ENCODE results near the gene SNAP47. TPM values are rescaled to one million over a fixed set of nuclear protein-coding genes. Genes with fewer than 3 reads are reported as not detected.

Gene SNAP47
- total RNA-seq, 2 donors from 2014 or later, result 51.6 to 74.7 TPM

DNA sequence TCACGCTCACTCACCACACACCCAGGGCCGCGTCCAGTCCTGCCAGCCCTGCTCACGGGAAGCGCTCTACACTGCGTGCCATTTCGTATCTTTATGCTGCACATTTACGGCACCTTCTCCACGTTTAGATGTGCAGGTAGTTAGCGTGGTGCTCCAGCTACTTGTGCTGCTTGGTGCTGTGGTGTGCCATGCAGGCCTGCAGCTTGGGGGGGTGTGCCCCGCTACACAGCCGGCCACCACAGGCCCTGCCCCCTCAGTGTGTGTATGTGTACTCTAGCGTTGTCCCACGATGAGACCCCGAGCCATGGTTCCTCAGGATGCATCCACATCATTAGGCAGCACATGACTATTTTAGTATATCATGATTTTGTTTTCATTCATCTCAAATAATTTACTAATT is 38.3 kb downstream of the SNAP47 start:
- 87% methylated on average over 15 of the region's 15 CpGs for WGBS
- Histone ChIP-seq H3K27ac (no peak overlapping the region), H3K4me1 (replicated peaks) (no peaks in the 10 kb centered on the region), H3K4me3 (no peak overlapping the region), H3K27me3 (replicated peaks; ENCODE audit: insufficient read depth) (no peaks in the 10 kb centered on the region), H3K36me3 (no peaks in the 10 kb centered on the region), H3K9me3 (no peaks in the 10 kb centered on the region)
- TF ChIP-seq, protein P1, sequence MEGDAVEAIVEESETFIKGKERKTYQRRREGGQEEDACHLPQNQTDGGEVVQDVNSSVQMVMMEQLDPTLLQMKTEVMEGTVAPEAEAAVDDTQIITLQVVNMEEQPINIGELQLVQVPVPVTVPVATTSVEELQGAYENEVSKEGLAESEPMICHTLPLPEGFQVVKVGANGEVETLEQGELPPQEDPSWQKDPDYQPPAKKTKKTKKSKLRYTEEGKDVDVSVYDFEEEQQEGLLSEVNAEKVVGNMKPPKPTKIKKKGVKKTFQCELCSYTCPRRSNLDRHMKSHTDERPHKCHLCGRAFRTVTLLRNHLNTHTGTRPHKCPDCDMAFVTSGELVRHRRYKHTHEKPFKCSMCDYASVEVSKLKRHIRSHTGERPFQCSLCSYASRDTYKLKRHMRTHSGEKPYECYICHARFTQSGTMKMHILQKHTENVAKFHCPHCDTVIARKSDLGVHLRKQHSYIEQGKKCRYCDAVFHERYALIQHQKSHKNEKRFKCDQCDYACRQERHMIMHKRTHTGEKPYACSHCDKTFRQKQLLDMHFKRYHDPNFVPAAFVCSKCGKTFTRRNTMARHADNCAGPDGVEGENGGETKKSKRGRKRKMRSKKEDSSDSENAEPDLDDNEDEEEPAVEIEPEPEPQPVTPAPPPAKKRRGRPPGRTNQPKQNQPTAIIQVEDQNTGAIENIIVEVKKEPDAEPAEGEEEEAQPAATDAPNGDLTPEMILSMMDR (IDR thresholded peaks at IDR 0.05), result no peak
- no peak for TF ChIP-seq POLR2AphosphoS5 (IDR thresholded peaks at IDR 0.05)
- no peak for TF ChIP-seq POLR2A (IDR thresholded peaks at IDR 0.05)
- DNase-seq (ENCODE audit: low spot score), result no peak
- intact Hi-C loops (cut with DNase I), result no loop called here

DNA sequence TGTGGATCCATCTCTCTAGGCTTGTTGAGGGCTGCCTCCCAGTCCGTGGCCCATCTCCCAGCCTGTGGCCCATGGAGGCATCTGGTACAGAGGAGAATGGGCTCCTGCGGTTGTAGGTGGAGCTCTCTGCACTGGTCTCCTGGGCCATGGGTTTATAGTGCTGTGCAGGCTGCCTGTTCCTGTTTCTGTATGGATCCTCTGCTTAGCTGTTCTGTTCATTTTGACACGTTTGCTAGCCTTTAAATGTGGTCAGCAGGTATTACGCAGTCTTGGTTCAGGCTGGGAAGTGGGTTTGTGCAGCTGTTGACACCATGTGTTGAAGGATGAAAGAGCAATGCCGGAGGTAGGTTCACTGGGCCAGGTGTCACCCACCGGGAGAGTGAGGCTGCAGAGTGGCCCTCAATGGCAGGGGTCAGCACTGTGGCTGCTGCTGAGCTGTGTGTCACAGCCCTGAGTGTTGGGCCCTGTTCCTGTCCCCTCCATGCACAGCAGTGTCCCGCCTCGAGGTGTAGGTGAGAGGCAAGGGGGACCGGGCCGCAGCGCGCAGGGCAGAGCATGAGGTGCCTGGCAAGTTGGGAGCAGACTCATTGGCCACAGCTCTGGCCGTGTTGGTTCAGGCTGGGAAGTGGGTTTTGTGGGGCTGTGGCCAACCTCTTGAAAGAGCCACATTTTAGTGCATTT is 39.0 kb downstream of the SNAP47 start:
- DNase-seq (ENCODE audit: low spot score), result no peak
- 89% methylated on average over 13 of the region's 13 CpGs for WGBS
- no peaks in the 10 kb centered on the region for H3K36me3 ChIP-seq
- H3K27ac ChIP-seq, result no peak overlapping the region
- H3K4me1 ChIP-seq (replicated peaks), result no peaks in the 10 kb centered on the region
- H3K4me3 ChIP-seq, result no peak overlapping the region
- no peaks in the 10 kb centered on the region for H3K9me3 ChIP-seq
- H3K27me3 ChIP-seq (replicated peaks; ENCODE audit: insufficient read depth), result no peaks in the 10 kb centered on the region
- intact Hi-C loops (cut with DNase I), result no loop called here
- no peak for TF ChIP-seq POLR2AphosphoS5 (IDR thresholded peaks at IDR 0.05)
- TF ChIP-seq, protein P1 (IDR thresholded peaks at IDR 0.05), result no peak
- no peak for TF ChIP-seq POLR2A (IDR thresholded peaks at IDR 0.05)

DNA sequence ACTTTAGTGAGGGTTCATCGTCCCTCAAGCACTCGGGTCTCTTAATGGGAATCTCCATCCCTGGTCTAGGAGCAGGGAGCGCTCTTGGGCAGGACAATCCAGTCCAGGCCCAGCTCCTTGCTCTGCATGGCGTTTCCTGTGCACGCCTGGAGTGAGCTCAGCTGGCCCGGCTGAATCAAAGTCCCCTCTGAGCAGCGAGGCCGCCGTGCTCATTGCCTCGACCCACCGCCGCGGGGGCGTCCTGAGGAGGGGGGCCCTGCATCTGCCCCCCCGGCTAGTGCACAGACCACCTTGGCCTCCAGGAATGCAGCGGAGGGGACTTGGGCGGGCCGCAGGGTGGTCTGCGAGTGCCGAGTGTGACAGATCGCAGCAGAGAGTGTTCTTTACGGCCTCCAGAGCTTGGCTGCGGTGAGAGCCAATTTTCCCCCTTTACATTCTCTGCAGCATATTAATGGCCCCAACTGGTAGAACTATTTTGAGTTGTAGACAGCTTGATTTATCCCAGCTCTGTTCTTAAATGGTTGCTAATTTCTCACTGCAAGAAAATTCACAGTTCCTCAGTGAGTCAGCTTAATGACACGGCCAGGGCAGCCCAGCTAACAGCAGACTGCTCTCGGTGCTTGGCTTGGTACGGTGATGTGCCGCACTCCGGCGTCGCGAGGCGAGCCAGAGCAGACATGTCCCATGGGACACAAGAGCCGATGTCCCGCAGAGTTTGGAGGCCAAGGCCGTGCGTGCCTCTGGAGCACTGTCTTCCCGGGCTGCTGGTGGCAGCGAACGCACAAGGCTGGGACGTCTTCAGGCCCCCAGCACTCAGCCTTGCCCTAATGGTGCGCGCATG is 39.8 kb downstream of the SNAP47 start:
- DNase-seq (ENCODE audit: low spot score), result no peak
- Histone ChIP-seq H3K9me3 (no peaks in the 10 kb centered on the region), H3K36me3 (no peaks in the 10 kb centered on the region), H3K27me3 (replicated peaks; ENCODE audit: insufficient read depth) (no peaks in the 10 kb centered on the region), H3K4me1 (replicated peaks) (no peaks in the 10 kb centered on the region), H3K27ac (no peak overlapping the region), H3K4me3 (no peak overlapping the region)
- 67% methylated on average over 42 of the region's 42 CpGs for WGBS
- intact Hi-C loops (cut with DNase I), result no loop called here
- TF ChIP-seq, protein P1 (IDR thresholded peaks at IDR 0.05), result no peak
- TF ChIP-seq POLR2A (IDR thresholded peaks at IDR 0.05) (no peak), POLR2AphosphoS5 (IDR thresholded peaks at IDR 0.05) (no peak)

DNA sequence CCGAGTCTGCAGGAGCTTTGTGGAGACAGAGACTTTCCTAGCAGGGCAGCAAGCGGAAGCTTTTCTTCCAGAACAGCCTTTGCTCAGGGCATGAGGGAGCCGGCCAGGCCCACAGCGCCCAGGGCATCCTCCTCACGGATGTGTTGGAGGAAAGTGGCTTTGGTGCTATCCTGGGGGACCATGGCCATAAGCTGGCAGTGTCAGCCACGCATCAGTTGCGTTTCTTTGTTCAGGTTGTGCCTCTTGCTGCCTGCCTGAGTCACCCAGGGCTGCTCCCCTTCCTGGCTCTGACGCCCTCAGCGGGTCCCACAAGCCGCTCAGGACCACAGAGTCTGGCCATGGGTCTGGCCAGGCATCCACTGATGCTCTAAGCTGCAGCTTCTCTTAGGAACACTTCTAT is 40.6 kb downstream of the SNAP47 start:
- 86% methylated on average over 9 of the region's 10 CpGs for WGBS
- TF ChIP-seq POLR2AphosphoS5 (IDR thresholded peaks at IDR 0.05) (no peak), POLR2A (IDR thresholded peaks at IDR 0.05) (no peak)
- TF ChIP-seq, protein P1 (IDR thresholded peaks at IDR 0.05), result no peak
- Histone ChIP-seq H3K36me3 (no peaks in the 10 kb centered on the region), H3K9me3 (no peaks in the 10 kb centered on the region), H3K4me3 (no peak overlapping the region), H3K4me1 (replicated peaks) (no peaks in the 10 kb centered on the region), H3K27ac (no peak overlapping the region), H3K27me3 (replicated peaks; ENCODE audit: insufficient read depth) (no peaks in the 10 kb centered on the region)
- DNase-seq (ENCODE audit: low spot score), result no peak
- intact Hi-C loops (cut with DNase I), result no loop called here

Data from prostate gland (tissue), 2 donors.